Astrocyte (in vitro differentiated cells and primary cell): ENCODE data around the gene UROC1. TPM values are rescaled to one million over a fixed set of nuclear protein-coding genes. Genes with fewer than 3 reads are reported as not detected.

Experiments used
- DNase-seq: peaks from one replicate; pipeline ENCODE4 v3.0.0-alpha.2; 2010; ENCODE audit warnings: low read depth
- FAIRE-seq: peaks from 2 replicates; lab custom pipeline; 2011; peaks lifted over from hg19 to GRCh38; lab: Jason Lieb, UNC
- H2AFZ ChIP-seq: 2 replicates; pipeline ENCODE4 v1.6.0; 2012; ENCODE audit warnings: low read depth, low read length, inconsistent platforms
- H3K27ac ChIP-seq: 2 replicates; pipeline ENCODE4 v1.5.1; 2011; ENCODE audit warnings: low read depth, low read length, inconsistent platforms
- H3K27me3 ChIP-seq: 2 replicates; pipeline ENCODE4 v1.6.0; 2011; ENCODE audit warnings: low read length, inconsistent platforms; ENCODE audit not compliant: insufficient read depth
- H3K36me3 ChIP-seq: 2 replicates; pipeline ENCODE4 v1.5.1; 2011; ENCODE audit warnings: low read length, inconsistent platforms; ENCODE audit not compliant: insufficient read depth
- H3K4me1 ChIP-seq: 2 replicates; pipeline ENCODE4 v1.5.1; 2011; ENCODE audit warnings: low read length, inconsistent platforms; ENCODE audit not compliant: insufficient read depth
- H3K4me2 ChIP-seq: 2 replicates; pipeline ENCODE4 v1.6.0; 2012; ENCODE audit warnings: low read length, inconsistent platforms
- H3K4me3 ChIP-seq: 2 replicates; pipeline ENCODE4 v1.5.1; 2011; ENCODE audit warnings: low read depth, mild to moderate bottlenecking, low read length, inconsistent platforms; ENCODE audit not compliant: insufficient read depth
- H3K79me2 ChIP-seq: 2 replicates; pipeline ENCODE4 v1.6.0; 2012; ENCODE audit warnings: mild to moderate bottlenecking, low read length, inconsistent platforms; ENCODE audit not compliant: insufficient read depth
- H3K9ac ChIP-seq: 2 replicates; pipeline ENCODE4 v1.6.0; 2012; ENCODE audit warnings: mild to moderate bottlenecking, low read length, inconsistent platforms
- H3K9me3 ChIP-seq: 2 replicates; pipeline ENCODE4 v1.5.1; 2012; ENCODE audit warnings: low read depth, mild to moderate bottlenecking, low read length, inconsistent platforms; ENCODE audit not compliant: insufficient read depth
- H4K20me1 ChIP-seq: 2 replicates; pipeline ENCODE4 v1.6.0; 2012; ENCODE audit warnings: low read length, inconsistent platforms; ENCODE audit not compliant: insufficient read depth
- H3K27ac Mint-ChIP-seq: one replicate; pipeline ENCODE4 v1.8.0; 2021; ENCODE audit warnings: mild to moderate bottlenecking, mixed read lengths; ENCODE audit not compliant: unreplicated experiment
- H3K27me3 Mint-ChIP-seq: one replicate; pipeline ENCODE4 v1.8.0; 2021; ENCODE audit warnings: low read depth, mixed read lengths; ENCODE audit not compliant: unreplicated experiment
- H3K36me3 Mint-ChIP-seq: one replicate; pipeline ENCODE4 v1.8.0; 2021; ENCODE audit warnings: low read depth, mixed read lengths; ENCODE audit not compliant: unreplicated experiment
- H3K4me1 Mint-ChIP-seq: one replicate; pipeline ENCODE4 v1.8.0; 2021; ENCODE audit warnings: low read depth, mixed read lengths; ENCODE audit not compliant: unreplicated experiment
- H3K4me3 Mint-ChIP-seq: one replicate; pipeline ENCODE4 v1.8.0; 2021; ENCODE audit warnings: mild to moderate bottlenecking, moderate library complexity, mixed read lengths; ENCODE audit not compliant: unreplicated experiment
- H3K9me3 Mint-ChIP-seq: one replicate; pipeline ENCODE4 v1.8.0; 2021; ENCODE audit warnings: mild to moderate bottlenecking, mixed read lengths; ENCODE audit not compliant: unreplicated experiment
- EZH2 ChIP-seq: IDR thresholded peaks from 2 replicates; pipeline ENCODE4 v1.6.1; 2012; ENCODE audit warnings: mild to moderate bottlenecking, low read length, inconsistent platforms; ENCODE audit not compliant: insufficient read depth
- total RNA-seq: library from RNA; stranded (reverse); gene quantifications from 2 replicates; pipeline ENCODE4 v1.2.1, GENCODE V29; 2021
- TF ChIP-seq, protein P1 (sequence below): IDR thresholded peaks from 2 replicates; pipeline ENCODE4 v1.5.1; 2011; ENCODE audit warnings: low read depth, mild to moderate bottlenecking, inconsistent platforms, low read length, moderate library complexity; ENCODE audit not compliant: insufficient read depth

The UROC1 gene
- total RNA-seq, 1 donor from 2014 or later: not detected

DNA sequence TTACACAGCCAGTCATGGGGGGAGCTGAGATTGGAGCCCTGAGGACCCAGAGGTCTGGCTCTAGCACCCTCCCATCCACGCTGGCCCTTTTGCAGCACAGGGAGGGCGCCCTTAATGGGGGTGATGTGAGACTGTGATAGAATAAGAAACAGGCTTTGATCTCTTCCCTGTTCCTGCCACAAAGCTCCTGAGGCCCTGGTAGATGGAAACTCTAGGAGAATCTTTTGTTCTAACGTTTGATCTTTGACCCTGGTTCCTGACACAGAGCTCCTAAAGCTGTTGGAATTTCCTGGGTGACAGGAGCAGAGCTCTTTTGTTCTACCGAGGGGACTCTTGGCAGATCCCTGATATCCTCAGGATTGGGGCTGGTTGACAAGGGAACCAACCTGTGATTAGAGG is 1.2 kb upstream of the UROC1 start:
- TF ChIP-seq EZH2: no peak
- TF ChIP-seq, protein P1, sequence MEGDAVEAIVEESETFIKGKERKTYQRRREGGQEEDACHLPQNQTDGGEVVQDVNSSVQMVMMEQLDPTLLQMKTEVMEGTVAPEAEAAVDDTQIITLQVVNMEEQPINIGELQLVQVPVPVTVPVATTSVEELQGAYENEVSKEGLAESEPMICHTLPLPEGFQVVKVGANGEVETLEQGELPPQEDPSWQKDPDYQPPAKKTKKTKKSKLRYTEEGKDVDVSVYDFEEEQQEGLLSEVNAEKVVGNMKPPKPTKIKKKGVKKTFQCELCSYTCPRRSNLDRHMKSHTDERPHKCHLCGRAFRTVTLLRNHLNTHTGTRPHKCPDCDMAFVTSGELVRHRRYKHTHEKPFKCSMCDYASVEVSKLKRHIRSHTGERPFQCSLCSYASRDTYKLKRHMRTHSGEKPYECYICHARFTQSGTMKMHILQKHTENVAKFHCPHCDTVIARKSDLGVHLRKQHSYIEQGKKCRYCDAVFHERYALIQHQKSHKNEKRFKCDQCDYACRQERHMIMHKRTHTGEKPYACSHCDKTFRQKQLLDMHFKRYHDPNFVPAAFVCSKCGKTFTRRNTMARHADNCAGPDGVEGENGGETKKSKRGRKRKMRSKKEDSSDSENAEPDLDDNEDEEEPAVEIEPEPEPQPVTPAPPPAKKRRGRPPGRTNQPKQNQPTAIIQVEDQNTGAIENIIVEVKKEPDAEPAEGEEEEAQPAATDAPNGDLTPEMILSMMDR: no peak
- Histone ChIP-seq H3K36me3 (no peaks in the 10 kb centered on the region), H3K27ac (no peak overlapping the region), H3K9me3 (no peaks in the 10 kb centered on the region), H4K20me1 (no peaks in the 10 kb centered on the region), H2AFZ (no peak overlapping the region), H3K79me2 (no peaks in the 10 kb centered on the region), H3K4me2 (no peak overlapping the region), H3K9ac (no peak overlapping the region), H3K27me3 (peaks cover 24% of the 10 kb centered on the region), H3K4me3 (no peak overlapping the region), H3K4me1 (peaks cover 3% of the 10 kb centered on the region)
- Mint-ChIP-seq H3K4me3 (no peak overlapping the region), H3K36me3 (peaks cover 3% of the 10 kb centered on the region), H3K27ac (no peak overlapping the region), H3K27me3 (peaks cover 61% of the 10 kb centered on the region), H3K4me1 (no peaks in the 10 kb centered on the region), H3K9me3 (no peaks in the 10 kb centered on the region)
- DNase-seq: no peak
- no peak for FAIRE-seq

DNA sequence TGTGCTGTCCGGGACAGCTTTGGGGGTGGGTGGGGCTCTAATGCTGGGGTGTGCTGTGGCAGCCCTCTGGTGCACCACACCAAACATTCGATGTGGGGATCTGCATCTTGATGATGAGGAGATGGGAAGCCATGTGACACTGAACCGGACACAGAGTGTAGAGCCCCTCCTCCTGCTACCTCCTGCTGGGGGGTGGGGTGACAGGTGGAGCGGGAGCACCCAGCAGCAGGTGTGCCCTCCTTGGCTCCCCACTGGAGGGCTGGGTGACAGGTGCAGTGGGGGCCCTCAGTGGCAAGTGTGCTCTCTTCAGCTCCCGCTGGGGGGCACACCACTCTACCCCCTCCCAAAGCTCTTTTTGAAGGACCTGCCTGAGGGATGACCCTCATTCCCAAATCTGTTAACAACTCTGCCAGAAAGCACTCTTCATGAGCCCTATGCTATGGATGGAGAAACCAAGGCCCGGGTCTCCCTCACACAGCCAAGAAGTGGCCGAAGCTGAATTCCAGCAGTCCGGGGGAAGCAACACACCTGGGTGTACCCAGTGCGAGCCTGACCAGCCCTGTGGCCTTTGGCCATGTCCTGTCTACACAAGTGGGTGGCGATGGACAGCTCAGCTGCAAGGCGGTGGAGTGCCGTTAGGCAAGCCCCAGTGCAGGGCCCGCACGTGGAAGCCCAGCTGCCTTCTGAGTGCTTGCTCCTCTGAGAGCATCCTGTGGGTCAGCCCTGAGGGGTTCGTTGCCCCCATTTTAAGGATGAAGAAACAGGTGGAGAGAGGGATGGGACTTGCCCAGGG is 609 bp upstream of the UROC1 start:
- no peaks in the 10 kb centered on the region for H3K4me1 ChIP-seq
- no peak overlapping the region for H3K27ac ChIP-seq
- H3K4me1 Mint-ChIP-seq: no peaks in the 10 kb centered on the region
- no peak overlapping the region for H3K4me3 ChIP-seq
- H3K36me3 Mint-ChIP-seq: peaks cover 3% of the 10 kb centered on the region
- TF ChIP-seq, protein P1: no peak
- TF ChIP-seq EZH2: no peak
- no peak overlapping the region for H3K9ac ChIP-seq
- H3K4me2 ChIP-seq: no peak overlapping the region
- peaks cover 19% of the 10 kb centered on the region for H3K27me3 ChIP-seq
- no peaks in the 10 kb centered on the region for H3K79me2 ChIP-seq
- H3K27ac Mint-ChIP-seq: no peak overlapping the region
- no peaks in the 10 kb centered on the region for H3K36me3 ChIP-seq
- no peaks in the 10 kb centered on the region for H4K20me1 ChIP-seq
- no peaks in the 10 kb centered on the region for H3K9me3 ChIP-seq
- H3K27me3 Mint-ChIP-seq: peaks cover 57% of the 10 kb centered on the region
- no peaks in the 10 kb centered on the region for H3K9me3 Mint-ChIP-seq
- DNase-seq: no peak
- FAIRE-seq: no peak
- no peak overlapping the region for H2AFZ ChIP-seq
- no peak overlapping the region for H3K4me3 Mint-ChIP-seq

DNA sequence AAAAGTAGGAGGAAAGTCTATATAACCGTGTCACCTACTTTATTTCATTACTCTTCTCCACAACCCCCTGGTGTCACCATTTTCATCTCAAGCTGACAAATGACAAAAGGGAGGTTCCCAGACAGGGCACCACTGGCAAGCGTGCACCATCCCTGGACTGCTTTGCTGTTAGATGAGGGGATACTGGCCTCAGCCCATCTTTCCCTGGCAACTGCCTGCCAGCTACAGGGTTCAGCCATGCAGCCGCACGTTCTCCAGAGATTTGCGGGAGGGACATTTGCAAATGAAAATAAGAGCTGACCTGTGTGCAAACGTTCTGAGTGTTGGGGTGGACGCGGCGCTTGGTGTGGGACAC is 660 bp downstream of the UROC1 start:
- DNase-seq (no peak), FAIRE-seq (no peak)
- no peak for TF ChIP-seq EZH2
- TF ChIP-seq, protein P1: no peak
- H3K27ac ChIP-seq: no peak overlapping the region
- H3K9me3 ChIP-seq: no peaks in the 10 kb centered on the region
- Mint-ChIP-seq H3K27ac (no peak overlapping the region), H3K27me3 (peaks cover 48% of the 10 kb centered on the region), H3K4me1 (no peaks in the 10 kb centered on the region), H3K9me3 (no peaks in the 10 kb centered on the region), H3K36me3 (peaks cover 3% of the 10 kb centered on the region), H3K4me3 (no peak overlapping the region)
- H3K27me3 ChIP-seq: peaks cover 11% of the 10 kb centered on the region
- H3K4me2 ChIP-seq: no peak overlapping the region
- no peaks in the 10 kb centered on the region for H3K4me1 ChIP-seq
- no peak overlapping the region for H3K9ac ChIP-seq
- H3K36me3 ChIP-seq: no peaks in the 10 kb centered on the region
- H3K79me2 ChIP-seq: no peaks in the 10 kb centered on the region
- H3K4me3 ChIP-seq: no peak overlapping the region
- H2AFZ ChIP-seq: no peak overlapping the region
- no peaks in the 10 kb centered on the region for H4K20me1 ChIP-seq
